SK-N-MC (cell line): ENCODE measurements around the gene OR2B2.

Experiments used
- DNase-seq: peaks from one replicate; pipeline ENCODE4 v3.0.0-alpha.2; 2011; ENCODE audit warnings: low read depth, low spot score
- H3K27ac ChIP-seq: fragments of 200-600 bp; sonication (generic); 2 replicates; pipeline ENCODE4 v1.5.1; 2016; ENCODE audit warnings: mixed run types
- H3K36me3 ChIP-seq: fragments of 200-600 bp; sonication (generic); 2 replicates; pipeline ENCODE4 v1.6.1; 2017; ENCODE audit warnings: antibody characterized with exemption, low read length, mixed read lengths; ENCODE audit not compliant: insufficient read depth
- H3K4me3 ChIP-seq: fragments of 200-600 bp; sonication (generic); 2 replicates; pipeline ENCODE4 v1.5.1; 2016
- H3K9ac ChIP-seq: fragments of 200-600 bp; sonication (generic); 2 replicates; pipeline ENCODE4 v1.8.0; 2017; ENCODE audit warnings: mixed run types, mixed read lengths; ENCODE audit not compliant: insufficient read length
- H3K9me3 ChIP-seq: fragments of 200-600 bp; sonication (generic); 2 replicates; pipeline ENCODE4 v1.6.1; 2017; ENCODE audit warnings: low read depth, mild to moderate bottlenecking, antibody characterized with exemption, low read length, moderate library complexity, mixed read lengths
- EZH2 ChIP-seq: fragments of 200-600 bp; sonication (generic); IDR thresholded peaks from one replicate; pipeline ENCODE4 v1.6.1; 2017; ENCODE audit warnings: antibody characterized with exemption
- FOXP2 ChIP-seq: optimal IDR thresholded peaks from 2 replicates; pipeline ENCODE3; 2011; ENCODE audit warnings: mild to moderate bottlenecking, moderate library complexity; ENCODE audit not compliant: insufficient read depth; ENCODE audit errors: extremely low read length, control extremely low read depth
- POLR2AphosphoS5 ChIP-seq: IDR thresholded peaks from 2 replicates; pipeline ENCODE4 v1.6.1; 2012; ENCODE audit warnings: mild to moderate bottlenecking, low read depth, low read length, borderline replicate concordance

OR2B2 gene

DNA sequence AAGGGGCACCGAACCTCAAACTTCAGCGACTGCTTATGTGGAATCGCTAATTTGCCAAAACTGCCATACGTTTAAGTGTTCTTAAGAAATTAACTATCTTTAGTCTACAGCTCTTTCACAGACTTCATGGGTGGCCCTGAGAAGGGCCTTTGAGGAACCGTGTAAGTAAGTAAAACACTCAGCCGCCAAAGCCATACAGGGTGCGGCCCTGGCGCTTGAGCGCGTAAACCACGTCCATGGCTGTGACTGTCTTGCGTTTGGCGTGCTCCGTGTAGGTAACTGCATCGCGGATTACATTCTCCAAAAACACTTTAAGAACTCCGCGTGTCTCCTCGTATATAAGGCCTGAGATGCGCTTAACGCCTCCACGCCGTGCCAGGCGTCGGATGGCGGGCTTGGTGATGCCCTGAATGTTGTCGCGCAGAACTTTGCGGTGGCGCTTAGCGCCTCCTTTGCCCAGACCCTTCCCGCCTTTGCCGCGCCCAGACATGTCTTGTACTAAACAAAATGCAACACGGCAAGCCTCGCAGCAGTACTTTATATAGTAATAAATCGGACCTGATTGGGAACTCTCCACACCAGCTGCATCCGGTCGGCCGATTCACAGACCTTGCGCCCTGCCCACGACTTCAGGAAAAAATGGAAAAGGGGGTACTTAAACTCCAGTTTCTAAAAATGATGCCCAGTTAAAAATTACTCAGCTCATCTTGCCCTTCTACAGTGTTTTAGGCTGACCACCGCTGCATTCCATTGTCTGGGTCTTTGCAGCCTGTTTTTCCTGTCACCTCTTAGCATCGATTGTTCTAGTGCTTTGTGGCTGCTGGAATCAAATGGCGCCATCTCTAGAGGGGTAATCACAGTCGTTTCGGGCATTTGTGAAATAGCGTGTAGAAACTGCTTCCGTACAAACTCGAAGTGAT lies 38.9 kb downstream of the OR2B2 start:
- no peak for TF ChIP-seq FOXP2
- no peak for TF ChIP-seq POLR2AphosphoS5
- no peak for TF ChIP-seq EZH2
- Histone ChIP-seq H3K9ac (no peak overlapping the region), H3K27ac (no peak overlapping the region), H3K4me3 (no peak overlapping the region), H3K36me3 (no peaks in the 10 kb centered on the region), H3K9me3 (peaks cover 7% of the 10 kb centered on the region; the same call in 1 of the 2 replicates)
- DNase-seq, result no peak

DNA sequence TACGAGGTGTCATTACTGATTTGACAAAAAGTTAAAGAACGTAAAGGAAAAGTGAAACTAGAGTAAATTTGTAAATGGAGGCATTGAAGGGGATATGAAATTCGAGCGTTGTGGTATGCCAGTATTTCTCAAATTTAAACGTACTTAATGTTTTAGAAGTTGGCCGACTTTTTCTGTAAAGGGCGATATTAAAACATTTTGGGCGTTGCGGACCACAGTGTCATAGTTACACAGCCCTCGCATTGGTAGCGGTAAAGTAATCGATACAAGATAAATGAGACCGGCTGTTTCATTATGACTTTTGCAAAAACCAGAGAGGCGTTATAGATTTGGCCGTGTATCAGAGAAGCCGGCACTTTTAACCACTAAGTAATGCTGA lies 39.6 kb downstream of the OR2B2 start:
- H3K36me3 ChIP-seq, result no peaks in the 10 kb centered on the region
- TF ChIP-seq EZH2 (no peak), POLR2AphosphoS5 (no peak), FOXP2 (no peak)
- H3K4me3 ChIP-seq, result no peak overlapping the region
- H3K9me3 ChIP-seq, result peaks cover 7% of the 10 kb centered on the region; the same call in 1 of the 2 replicates
- H3K9ac ChIP-seq, result no peak overlapping the region
- no peak overlapping the region for H3K27ac ChIP-seq
- DNase-seq, result no peak

DNA sequence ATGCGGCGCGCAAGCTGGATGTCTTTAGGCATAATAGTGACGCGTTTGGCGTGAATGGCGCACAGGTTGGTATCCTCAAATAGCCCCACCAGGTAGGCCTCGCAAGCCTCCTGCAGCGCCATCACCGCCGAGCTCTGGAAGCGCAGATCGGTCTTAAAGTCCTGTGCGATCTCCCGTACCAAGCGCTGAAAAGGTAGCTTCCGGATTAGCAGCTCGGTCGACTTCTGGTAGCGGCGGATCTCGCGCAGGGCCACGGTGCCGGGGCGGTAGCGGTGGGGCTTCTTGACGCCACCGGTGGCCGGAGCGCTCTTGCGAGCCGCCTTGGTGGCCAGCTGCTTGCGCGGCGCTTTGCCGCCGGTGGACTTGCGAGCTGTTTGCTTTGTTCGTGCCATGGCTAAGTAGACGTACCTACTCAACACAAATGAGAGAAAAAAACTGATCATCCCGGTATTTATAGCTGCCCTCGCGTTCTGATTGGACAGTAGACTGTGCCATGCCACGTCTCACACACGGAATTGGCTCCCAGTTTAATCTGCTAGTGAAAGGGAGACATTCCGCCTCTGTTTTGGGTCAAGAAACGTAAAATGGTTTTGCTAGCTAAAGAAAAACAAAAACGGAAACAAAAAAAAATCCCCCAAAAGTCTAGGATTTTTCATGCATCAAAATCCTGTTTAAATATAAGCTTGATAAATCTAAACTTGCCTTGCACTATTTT lies 40.1 kb downstream of the OR2B2 start:
- Histone ChIP-seq H3K4me3 (no peak overlapping the region), H3K27ac (no peak overlapping the region), H3K36me3 (no peaks in the 10 kb centered on the region), H3K9me3 (peaks cover 7% of the 10 kb centered on the region; the same call in 1 of the 2 replicates), H3K9ac (no peak overlapping the region)
- DNase-seq, result no peak
- TF ChIP-seq EZH2 (no peak), FOXP2 (no peak), POLR2AphosphoS5 (no peak)

DNA sequence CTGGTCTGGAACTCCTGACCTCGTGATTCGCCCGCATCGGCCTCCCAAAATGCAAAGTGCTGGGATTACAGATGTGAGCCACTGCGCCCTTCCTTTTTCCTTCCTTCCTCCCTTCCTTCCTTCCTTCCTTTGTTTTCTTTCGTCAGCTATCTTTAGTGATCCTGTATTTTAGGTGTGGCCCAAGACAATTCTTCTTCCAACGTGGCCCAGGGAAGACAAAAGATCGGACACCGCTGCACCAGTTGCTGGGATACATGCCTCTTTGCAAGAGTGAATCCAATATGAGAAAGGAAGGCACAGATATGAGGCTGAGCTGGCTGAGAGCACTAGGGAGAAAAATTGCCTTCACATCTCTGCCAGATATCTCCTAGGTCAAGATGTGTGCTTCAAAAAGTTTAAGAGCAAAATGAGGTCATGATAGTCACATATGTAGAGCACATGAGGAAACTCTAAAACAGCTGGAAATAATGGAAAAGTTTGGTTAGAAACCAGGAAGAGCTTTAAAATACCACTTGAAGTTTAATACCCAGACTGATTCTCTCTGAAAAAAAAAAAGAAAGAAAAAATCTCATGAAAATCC lies 41.8 kb downstream of the OR2B2 start:
- no peak for TF ChIP-seq POLR2AphosphoS5
- TF ChIP-seq EZH2, result no peak
- TF ChIP-seq FOXP2, result no peak
- Histone ChIP-seq H3K27ac (no peak overlapping the region; the same call in 1 of the 2 replicates), H3K36me3 (no peaks in the 10 kb centered on the region), H3K4me3 (no peak overlapping the region), H3K9ac (no peak overlapping the region), H3K9me3 (peaks cover 7% of the 10 kb centered on the region; the same call in 1 of the 2 replicates)
- no peak for DNase-seq

DNA sequence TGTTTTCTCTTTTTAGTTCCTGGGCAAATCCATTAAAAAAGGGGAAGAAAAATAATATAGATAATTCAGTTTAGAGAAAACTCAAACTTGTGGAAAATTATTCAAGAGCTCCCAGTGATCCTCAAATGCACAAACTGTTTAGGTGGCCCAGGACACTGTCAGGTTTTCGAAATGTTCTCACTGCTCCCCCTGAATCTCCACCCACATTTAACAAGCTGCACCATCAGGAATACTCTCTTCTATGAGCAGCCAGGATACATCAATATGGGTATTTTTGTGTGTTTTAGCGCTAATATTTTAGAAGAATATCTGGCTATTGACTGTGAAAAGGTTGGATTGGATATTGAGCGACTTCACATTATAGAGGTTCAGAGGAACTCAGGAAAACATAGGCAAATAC lies 43.9 kb downstream of the OR2B2 start:
- peaks cover 6% of the 10 kb centered on the region; the same call in 1 of the 2 replicates for H3K9me3 ChIP-seq
- peak overlapping the region; percentile 51 for H3K9ac ChIP-seq
- DNase-seq, result no peak
- no peak overlapping the region for H3K4me3 ChIP-seq
- H3K36me3 ChIP-seq, result no peaks in the 10 kb centered on the region
- H3K27ac ChIP-seq, result peak overlapping the region; percentile 80
- no peak for TF ChIP-seq POLR2AphosphoS5
- TF ChIP-seq FOXP2, result no peak
- TF ChIP-seq EZH2, result no peak

DNA sequence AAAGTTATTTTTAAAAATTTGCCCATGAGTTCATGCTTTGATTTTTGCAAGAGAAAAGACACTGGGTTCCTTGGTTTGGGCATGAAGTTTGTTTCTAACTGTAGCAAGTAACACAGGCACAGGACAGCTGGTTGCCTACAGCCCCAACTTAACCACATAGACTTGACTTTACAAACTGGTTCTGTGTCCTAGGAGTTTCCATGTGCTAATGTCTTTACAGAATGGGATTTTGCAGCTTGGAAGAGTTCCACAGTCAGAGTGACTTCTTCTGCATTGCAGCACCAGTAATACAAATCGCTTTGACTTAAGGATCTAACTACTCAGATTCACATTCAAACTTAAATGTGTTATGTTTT lies 44.3 kb downstream of the OR2B2 start:
- no peak for DNase-seq
- Histone ChIP-seq H3K36me3 (no peaks in the 10 kb centered on the region), H3K4me3 (peak overlapping the region; percentile 77)

DNA sequence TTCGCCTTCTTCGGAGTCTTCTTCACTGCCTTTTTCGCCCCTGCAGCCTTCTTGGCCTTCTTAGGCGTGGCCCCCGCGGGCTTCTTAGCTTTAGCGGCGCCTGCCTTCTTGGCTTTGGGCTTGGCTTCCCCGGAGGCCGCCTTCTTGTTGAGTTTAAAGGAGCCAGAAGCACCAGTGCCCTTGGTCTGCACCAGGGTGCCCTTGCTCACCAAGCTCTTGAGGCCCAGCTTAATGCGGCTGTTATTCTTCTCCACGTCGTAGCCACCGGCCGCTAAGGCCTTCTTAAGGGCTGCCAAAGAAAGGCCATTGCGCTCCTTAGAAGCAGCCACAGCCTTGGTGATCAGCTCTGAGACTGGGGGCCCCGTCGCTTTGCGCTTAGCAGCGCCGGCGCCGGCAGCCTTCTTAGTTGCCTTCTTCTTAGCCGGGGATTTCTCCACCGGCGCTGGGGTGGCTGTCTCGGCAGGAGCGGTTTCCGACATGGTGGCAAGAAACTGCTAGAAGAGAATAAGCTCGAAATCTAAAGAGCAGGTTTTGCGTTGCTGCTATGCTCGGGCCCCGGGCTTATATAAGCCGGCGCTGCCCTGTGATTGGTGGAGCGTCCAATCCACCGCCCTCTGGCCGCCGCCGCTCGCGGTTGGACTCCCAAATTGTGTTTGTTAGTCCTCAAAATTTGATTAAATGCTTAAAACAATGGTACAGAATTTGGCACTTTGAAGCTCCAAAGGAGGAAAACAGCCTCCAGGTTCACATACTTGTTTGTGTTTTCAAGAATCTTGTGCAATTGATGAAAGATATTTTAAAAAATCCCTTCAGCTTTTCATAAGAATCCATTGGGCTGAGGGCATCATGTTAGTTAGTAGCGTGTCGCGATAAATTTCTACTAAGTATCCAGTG lies 44.9 kb downstream of the OR2B2 start:
- Histone ChIP-seq H3K9ac (peak overlapping the region; percentile 75), H3K4me3 (peak overlapping the region; percentile 77), H3K9me3 (no peaks in the 10 kb centered on the region), H3K36me3 (no peaks in the 10 kb centered on the region), H3K27ac (peak overlapping the region; percentile 80)
- DNase-seq, result no peak
- TF ChIP-seq EZH2 (no peak), POLR2AphosphoS5 (peak; percentile 80)

More for the DNA sequence above, 44.3 kb downstream of the OR2B2 start:
- Histone ChIP-seq H3K9me3 (peaks cover 2% of the 10 kb centered on the region; the same call in 1 of the 2 replicates), H3K9ac (peak overlapping the region; percentile 51), H3K27ac (peak overlapping the region; percentile 80)
- TF ChIP-seq EZH2 (no peak), POLR2AphosphoS5 (no peak), FOXP2 (no peak)
